PC-9 (cell line): ENCODE results near the gene ZNF662. TPM values are rescaled to one million over a fixed set of nuclear protein-coding genes. Genes with fewer than 3 reads are reported as not detected.

Experiments used
- BruUV-seq: library from RNA; stranded (reverse); fragments of 400-500 nt; replicated peaks from 2 replicates; lab custom pipeline; 2021; lab: Mats Ljungman, UMichigan
- CTCF ChIA-PET: fragments of 300-600 bp; sonication (Branson Sonifier 250); formaldehyde crosslinking; loops from one replicate; lab custom pipeline; 2022; ENCODE audit warnings: antibody characterized with exemption; lab: Charles Lee
- POLR2A ChIA-PET: fragments of 300-600 bp; sonication (Branson Sonifier 250); formaldehyde crosslinking; loops from one replicate; lab custom pipeline; 2022; ENCODE audit warnings: antibody characterized with exemption; ENCODE audit not compliant: unreplicated experiment; lab: Charles Lee
- DNase-seq, 2 experiments: peaks; one replicate each; pipeline versions ENCODE4 v3.0.0 to v3.0.0-alpha.2; 2015 to 2022; ENCODE audit warnings: mixed read lengths in 1 of 2
- H2AFZ ChIP-seq: fragments of 200-600 bp; sonication (generic); 2 replicates; pipeline ENCODE4 v1.8.1; 2017; ENCODE audit warnings: antibody characterized with exemption
- H3F3A ChIP-seq: fragments of 200-600 bp; sonication (generic); 2 replicates; pipeline ENCODE4 v1.8.1; 2017; ENCODE audit warnings: antibody characterized with exemption, mild to moderate bottlenecking, low read depth; ENCODE audit not compliant: insufficient read depth
- H3K27ac ChIP-seq: fragments of 200-600 bp; sonication (generic); 2 replicates; pipeline ENCODE4 v1.6.1; 2016; ENCODE audit warnings: mixed run types
- H3K27me3 ChIP-seq: fragments of 200-600 bp; sonication (generic); 2 replicates; pipeline ENCODE4 v1.6.1; 2016; ENCODE audit warnings: low read depth, mixed run types; ENCODE audit not compliant: insufficient read depth
- H3K36me3 ChIP-seq: fragments of 200-600 bp; sonication (generic); 2 replicates; pipeline ENCODE4 v1.6.1; 2016; ENCODE audit warnings: low read depth, mixed run types
- H3K4me1 ChIP-seq: fragments of 200-600 bp; sonication (generic); replicated peaks from 2 replicates; pipeline ENCODE4 v1.6.1; 2016; ENCODE audit warnings: mixed run types; ENCODE audit not compliant: insufficient read depth
- H3K4me2 ChIP-seq: fragments of 200-600 bp; sonication (generic); 2 replicates; pipeline ENCODE4 v1.6.1; 2017; ENCODE audit warnings: mixed run types
- H3K4me3 ChIP-seq: fragments of 200-600 bp; sonication (generic); 2 replicates; pipeline ENCODE4 v1.6.1; 2016; ENCODE audit warnings: mixed run types
- H3K79me2 ChIP-seq: fragments of 200-600 bp; sonication (generic); 2 replicates; pipeline ENCODE4 v1.6.1; 2017; ENCODE audit warnings: low read depth, mixed run types
- H3K9me2 ChIP-seq: fragments of 200-600 bp; sonication (generic); 2 replicates; pipeline ENCODE4 v1.8.1; 2017; ENCODE audit warnings: mild to moderate bottlenecking; ENCODE audit not compliant: insufficient read depth
- H3K9me3 ChIP-seq: fragments of 200-600 bp; sonication (generic); 2 replicates; pipeline ENCODE4 v1.8.1; 2016; ENCODE audit warnings: low read depth; ENCODE audit not compliant: insufficient read depth
- H4K20me1 ChIP-seq: fragments of 200-600 bp; sonication (generic); 2 replicates; pipeline ENCODE4 v1.8.1; 2017; ENCODE audit not compliant: insufficient read depth
- EZH2 ChIP-seq: fragments of 200-600 bp; sonication (generic); IDR thresholded peaks from 2 replicates; pipeline ENCODE4 v1.8.0; 2017; ENCODE audit warnings: antibody characterized with exemption, low read depth
- intact Hi-C: fragments of 100-400 bp; cut with micrococcal nuclease; formaldehyde crosslinking; loops from one replicate; pipeline ENCODE4 v1.10.0; 2022; ENCODE audit not compliant: unreplicated experiment
- total RNA-seq: library from RNA; stranded (reverse); gene quantifications from 2 replicates; pipeline ENCODE4 v1.2.3, GENCODE V29; 2021
- TF ChIP-seq, protein P1 (sequence below): fragments of 200-600 bp; sonication (generic); conservative IDR thresholded peaks from 2 replicates; pipeline ENCODE4 v1.6.1; 2017; ENCODE audit warnings: mixed run types, antibody characterized with exemption, mild to moderate bottlenecking, moderate library complexity

ZNF662 gene
- total RNA-seq, 1 experiment from 2014 or later, result 9.2 TPM

DNA sequence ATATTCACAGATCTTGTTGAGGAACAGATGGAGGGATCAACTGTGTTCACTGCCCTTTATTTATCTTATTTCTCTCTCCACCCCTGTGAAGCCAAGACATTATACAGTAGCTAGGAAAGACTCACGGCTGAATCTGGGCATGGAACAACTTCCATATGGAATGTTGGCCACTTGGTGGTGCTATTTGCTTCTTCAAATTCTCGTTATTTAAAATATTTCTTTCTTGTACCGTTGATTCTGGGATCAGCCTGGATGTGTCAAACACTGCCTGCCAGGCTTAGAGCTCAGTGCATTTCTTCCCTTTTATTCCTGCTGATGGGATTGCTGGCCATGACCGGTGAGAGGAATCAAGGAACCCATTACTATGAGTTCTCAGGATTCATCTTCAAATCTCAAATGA lies 55.7 kb downstream of the ZNF662 start:
- Histone ChIP-seq H3K27ac (no peak overlapping the region), H3K9me3 (no peaks in the 10 kb centered on the region), H3K79me2 (no peaks in the 10 kb centered on the region), H3K27me3 (no peaks in the 10 kb centered on the region), H3K4me2 (no peak overlapping the region), H3K4me3 (no peak overlapping the region), H3F3A (no peaks in the 10 kb centered on the region), H3K9me2 (no peaks in the 10 kb centered on the region), H3K4me1 (no peaks in the 10 kb centered on the region), H3K36me3 (no peaks in the 10 kb centered on the region), H4K20me1 (no peaks in the 10 kb centered on the region), H2AFZ (no peak overlapping the region)
- CTCF ChIA-PET, result interaction anchor here (0.6 to 1.3 kb wide), 4 partner anchors 129 to 550 kb away, joined by 3 to 6 read pairs (median 4); no protein-coding TSS in a partner anchor
- TF ChIP-seq, protein P1, sequence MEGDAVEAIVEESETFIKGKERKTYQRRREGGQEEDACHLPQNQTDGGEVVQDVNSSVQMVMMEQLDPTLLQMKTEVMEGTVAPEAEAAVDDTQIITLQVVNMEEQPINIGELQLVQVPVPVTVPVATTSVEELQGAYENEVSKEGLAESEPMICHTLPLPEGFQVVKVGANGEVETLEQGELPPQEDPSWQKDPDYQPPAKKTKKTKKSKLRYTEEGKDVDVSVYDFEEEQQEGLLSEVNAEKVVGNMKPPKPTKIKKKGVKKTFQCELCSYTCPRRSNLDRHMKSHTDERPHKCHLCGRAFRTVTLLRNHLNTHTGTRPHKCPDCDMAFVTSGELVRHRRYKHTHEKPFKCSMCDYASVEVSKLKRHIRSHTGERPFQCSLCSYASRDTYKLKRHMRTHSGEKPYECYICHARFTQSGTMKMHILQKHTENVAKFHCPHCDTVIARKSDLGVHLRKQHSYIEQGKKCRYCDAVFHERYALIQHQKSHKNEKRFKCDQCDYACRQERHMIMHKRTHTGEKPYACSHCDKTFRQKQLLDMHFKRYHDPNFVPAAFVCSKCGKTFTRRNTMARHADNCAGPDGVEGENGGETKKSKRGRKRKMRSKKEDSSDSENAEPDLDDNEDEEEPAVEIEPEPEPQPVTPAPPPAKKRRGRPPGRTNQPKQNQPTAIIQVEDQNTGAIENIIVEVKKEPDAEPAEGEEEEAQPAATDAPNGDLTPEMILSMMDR, result peak; percentile 76
- no peak for TF ChIP-seq EZH2
- POLR2A ChIA-PET, result interaction anchor here (0.6 to 0.7 kb wide), 3 partner anchors 539 to 1160 kb away, joined by 3 read pairs; no protein-coding TSS in a partner anchor
- intact Hi-C loops, result loop anchor here (1.0 to 5.0 kb wide), 3 partner anchors 196 to 541 kb away; no protein-coding TSS in a partner anchor
- DNase-seq, result peak in 1 of 2 experiments; percentile 13
- no TSS peak for BruUV-seq

DNA sequence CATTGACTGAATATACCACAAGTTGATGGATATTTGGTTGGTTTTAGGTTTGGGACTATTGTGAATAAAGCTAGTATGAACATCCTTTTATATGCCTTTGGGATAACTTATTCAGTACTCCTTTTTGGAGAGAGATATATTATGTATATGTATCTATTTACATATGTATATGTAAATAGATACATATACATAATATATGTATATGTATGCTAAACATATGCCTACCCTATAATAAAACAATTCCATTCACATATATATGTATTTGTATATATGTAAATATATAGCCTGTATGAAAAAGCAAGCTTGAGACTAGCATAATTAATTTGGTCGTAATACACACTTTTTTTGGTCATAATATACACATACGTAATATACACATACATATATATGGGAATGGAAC lies 57.3 kb downstream of the ZNF662 start:
- H3K36me3 ChIP-seq, result no peaks in the 10 kb centered on the region
- ChIA-PET CTCF (interaction anchor here (0.6 to 0.8 kb wide), 2 partner anchors 67 to 193 kb away, joined by 3 to 4 read pairs; no protein-coding TSS in a partner anchor), POLR2A (no interaction called here)
- BruUV-seq, result no TSS peak
- H3K27ac ChIP-seq, result no peak overlapping the region
- H3K27me3 ChIP-seq, result no peaks in the 10 kb centered on the region
- no peak overlapping the region for H3K4me2 ChIP-seq
- no peaks in the 10 kb centered on the region for H3K79me2 ChIP-seq
- H3K4me3 ChIP-seq, result no peak overlapping the region
- no peaks in the 10 kb centered on the region for H3K9me2 ChIP-seq
- no peaks in the 10 kb centered on the region for H3F3A ChIP-seq
- TF ChIP-seq EZH2, result no peak
- TF ChIP-seq, protein P1, result no peak
- H3K9me3 ChIP-seq, result no peaks in the 10 kb centered on the region
- H2AFZ ChIP-seq, result no peak overlapping the region
- no peaks in the 10 kb centered on the region for H4K20me1 ChIP-seq
- intact Hi-C loops, result loop anchor here (5.0 kb wide), 1 partner anchor 194 kb away; no protein-coding TSS in a partner anchor
- no peak for DNase-seq
- H3K4me1 ChIP-seq, result no peaks in the 10 kb centered on the region

GRCh38 chr3:42964266-42964665 lies 58.3 kb downstream of the ZNF662 start:
- POLR2A ChIA-PET, result interaction anchor here (0.6 kb wide), 1 partner anchor 646 kb away, joined by 4 read pairs; no protein-coding TSS in a partner anchor
- CTCF ChIA-PET, result interaction anchor here (0.7 kb wide), 1 partner anchor 191 kb away, joined by 3 read pairs; no protein-coding TSS in a partner anchor
- H4K20me1 ChIP-seq, result no peaks in the 10 kb centered on the region
- no peaks in the 10 kb centered on the region for H3K79me2 ChIP-seq
- no peak overlapping the region for H2AFZ ChIP-seq
- H3K4me2 ChIP-seq, result no peak overlapping the region
- no peaks in the 10 kb centered on the region for H3K36me3 ChIP-seq
- H3K27me3 ChIP-seq, result no peaks in the 10 kb centered on the region
- H3F3A ChIP-seq, result no peaks in the 10 kb centered on the region
- H3K4me1 ChIP-seq, result no peaks in the 10 kb centered on the region
- H3K9me3 ChIP-seq, result no peaks in the 10 kb centered on the region
- DNase-seq, result no peak
- BruUV-seq, result no TSS peak
- H3K9me2 ChIP-seq, result no peaks in the 10 kb centered on the region
- intact Hi-C loops, result loop anchor here (5.0 kb wide), 1 partner anchor 193 kb away; no protein-coding TSS in a partner anchor
- H3K4me3 ChIP-seq, result no peak overlapping the region
- TF ChIP-seq, protein P1, result no peak
- no peak for TF ChIP-seq EZH2
- H3K27ac ChIP-seq, result no peak overlapping the region

Other genes starting within 250 kb of the ZNF662 start
- not detected in 2 replicates for gene KLHL40, start 220.6 kb upstream of the ZNF662 start, total RNA-seq
- not detected in 2 replicates for gene HHATL, start 203.3 kb upstream of the ZNF662 start, total RNA-seq
- gene CCDC13, start 132.9 kb upstream of the ZNF662 start, total RNA-seq, result 0.41 TPM in 1 of 2 replicates, not detected in the other
- gene HIGD1A, start 101.7 kb upstream of the ZNF662 start, total RNA-seq, result 48.2 and 69.7 TPM in 2 replicates
- gene ACKR2, start 96.7 kb upstream of the ZNF662 start, total RNA-seq, result 1.0 and 2.9 TPM in 2 replicates
- gene CYP8B1, start 30.3 kb upstream of the ZNF662 start, total RNA-seq, result not detected in 2 replicates
- gene GASK1A, start 73.2 kb downstream of the ZNF662 start, total RNA-seq, result not detected in 2 replicates
- gene POMGNT2, start 199.9 kb downstream of the ZNF662 start, total RNA-seq, result 17.2 and 17.9 TPM in 2 replicates